ENCODE measurements around the gene HSPA1B. TPM values are rescaled to one million over a fixed set of nuclear protein-coding genes. Genes with fewer than 3 reads are reported as not detected.
A peak's percentile ranks its signal among the peaks of the same experiment; 100 is the strongest.

Gene HSPA1B
- total RNA-seq, 1 experiment from 2014 or later: 85.1 TPM

GRCh38 chr6:31834367-31835250 is 7.1 kb downstream of the HSPA1B start:
- peak overlapping the region; percentile 90 for H3K4me2 ChIP-seq (ENCODE audit: insufficient read depth, insufficient read length, low read length)
- no peak overlapping the region for H4K8ac ChIP-seq (replicated peaks; ENCODE audit: insufficient read length, low read depth, low read length)
- H3K9me3 ChIP-seq (ENCODE audit: control insufficient read depth, low read depth, low read length): no peaks in the 10 kb centered on the region
- peak overlapping the region; percentile 57 for H3K27ac ChIP-seq (ENCODE audit: insufficient read length, low read depth, low read length)
- no peaks in the 10 kb centered on the region for H3K27me3 ChIP-seq (ENCODE audit: insufficient read depth, low read length)
- Mint-ChIP-seq H3K27me3 (ENCODE audit: low read depth) (peaks cover 1% of the 10 kb centered on the region; the same call in 1 of the 2 replicates), H3K4me1 (peaks cover 23 to 31% of the 10 kb centered on the region in 2 experiments), H3K4me3 (peak overlapping the region; percentile 98 to 100), H3K9me3 (peaks cover 0 to 6% of the 10 kb centered on the region in 2 experiments; a peak in 2 of 5 replicates), H3K36me3 (ENCODE audit: insufficient read depth in 1 of 3, low read depth in 3 of 3) (peaks cover 45 to 47% (median 47%) of the 10 kb centered on the region in 3 experiments), H3K27ac (peak overlapping the region; percentile 100)
- no peak for TF ChIP-seq CTCF (conservative IDR thresholded peaks at IDR 0.05)
- H3K56ac ChIP-seq (ENCODE audit: insufficient read length, low read depth, low read length): no peak overlapping the region
- peaks cover 3% of the 10 kb centered on the region for H3K79me1 ChIP-seq (ENCODE audit: insufficient read depth, low read depth, low read length, poor library complexity, severe bottlenecking)
- no peak overlapping the region for H2AK5ac ChIP-seq (ENCODE audit: insufficient read length, low read length)
- no peaks in the 10 kb centered on the region for H4K20me1 ChIP-seq (ENCODE audit: control insufficient read depth, insufficient read depth, insufficient read length)
- DNase-seq: peak; percentile 86
- no peak overlapping the region for H2BK15ac ChIP-seq (ENCODE audit: low read depth, low read length)
- H3K4ac ChIP-seq (ENCODE audit: low read depth, low read length): no peak overlapping the region
- peak overlapping the region; percentile 81 for H3K14ac ChIP-seq (ENCODE audit: insufficient read depth, low read length)
- H2BK20ac ChIP-seq (ENCODE audit: low read depth, low read length, poor library complexity, severe bottlenecking): no peak overlapping the region
- no peaks in the 10 kb centered on the region for H3K4me1 ChIP-seq (ENCODE audit: insufficient read depth, low read length)
- H2BK5ac ChIP-seq (ENCODE audit: insufficient read length, low read length): peak overlapping the region; percentile 36
- no CpG with 5 or more reads among the region's 59 CpGs for WGBS (ENCODE audit: extremely low coverage, insufficient read length, low lambda C conversion rate)
- H4K5ac ChIP-seq (ENCODE audit: insufficient read length, low read depth, low read length): no peak overlapping the region
- H2BK120ac ChIP-seq (ENCODE audit: low read depth, low read length, poor library complexity, severe bottlenecking): no peak overlapping the region
- peaks cover 34% of the 10 kb centered on the region for H3K23me2 ChIP-seq (ENCODE audit: insufficient read length, low read depth, low read length, poor library complexity, severe bottlenecking)
- H3K23ac ChIP-seq (ENCODE audit: insufficient read length, low read depth, low read length): no peak overlapping the region
- peak overlapping the region; percentile 93 for H3K9ac ChIP-seq (ENCODE audit: extremely low read depth, insufficient read length, low read length)
- H2BK12ac ChIP-seq (ENCODE audit: insufficient read length, low read depth, low read length): no peak overlapping the region
- no peak overlapping the region for H2AFZ ChIP-seq (ENCODE audit: low read length)
- peak overlapping the region; percentile 72 for H3K18ac ChIP-seq (ENCODE audit: insufficient read length, low read depth, low read length)
- peaks cover 25% of the 10 kb centered on the region; the same call in 1 of the 2 replicates for H3K79me2 ChIP-seq (ENCODE audit: insufficient read depth, low read length)
- no peak overlapping the region for H4K91ac ChIP-seq (ENCODE audit: insufficient read length, low read depth, low read length)
- H3T11ph ChIP-seq (ENCODE audit: low read length): no peak overlapping the region

All from H9 (cell line).